Psoas muscle (tissue), 8 donors: Measurements from ENCODE around the gene RBFOX1. TPM values are rescaled to one million over a fixed set of nuclear protein-coding genes. Genes with fewer than 3 reads are reported as not detected.
A peak's percentile ranks its signal among the peaks of the same experiment; 100 is the strongest.

ENCODE experiments used
- ATAC-seq, 4 donors: fragments of 200-7000 bp; cut with Tn5 transposase; one replicate each; pipeline ENCODE4 v1.9.1; 2020; ENCODE audit warnings: moderate library complexity in 3 of 4, mild to moderate bottlenecking in 2 of 4
- DNase-seq, 2 donors: peaks; one replicate each; pipeline ENCODE4 v3.0.0-alpha.2; 2020
- H3K27ac ChIP-seq: fragments of 200-600 bp; one replicate; pipeline ENCODE4 v1.8.0; 2022
- H3K27me3 ChIP-seq, 3 donors: fragments of 200-600 bp in 1 of 3; one replicate each; pipeline versions ENCODE4 v1.6.1 to v1.8.0; 2013 to 2022; ENCODE audit warnings: low read length in 2 of 3, mild to moderate bottlenecking in 2 of 3, moderate library complexity in 1 of 3; ENCODE audit not compliant: insufficient read depth in 3 of 3
- H3K36me3 ChIP-seq, 2 donors: fragments of 200-600 bp in 1 of 2; one replicate each; pipeline versions ENCODE4 v1.6.1 to v1.8.0; 2013 to 2022; ENCODE audit warnings: low read depth in 1 of 2, mild to moderate bottlenecking in 1 of 2, moderate library complexity in 1 of 2; ENCODE audit not compliant: insufficient read depth in 1 of 2
- H3K4me1 ChIP-seq: fragments of 200-600 bp; one replicate; pipeline ENCODE4 v1.8.0; 2022
- H3K4me3 ChIP-seq: fragments of 200-600 bp; one replicate; pipeline ENCODE4 v1.8.0; 2022; ENCODE audit warnings: mild to moderate bottlenecking
- H3K9me3 ChIP-seq: fragments of 200-600 bp; one replicate; pipeline ENCODE4 v1.8.0; 2022
- CTCF ChIP-seq: fragments of 200-600 bp; IDR thresholded peaks from one replicate; pipeline ENCODE4 v1.8.0; 2022; ENCODE audit warnings: antibody characterized with exemption
- WGBS, 3 donors: extraction: QIAGEN DNeasy Blood & Tissue Kit; methylation state at CpG; one replicate each; pipeline versions ENCODE4 v1.1.6 to v1.1.7; 2013; 5-methylcytosine and 5-hydroxymethylcytosine counted together
- intact Hi-C, 2 donors: fragments of 100-400 bp; cut with DNase I; formaldehyde crosslinking; loops; one replicate each; pipeline versions ENCODE4 v1.11.0 to v1.14.2; 2022
- polyA plus RNA-seq, 3 donors: library from polyadenylated mRNA; stranded (reverse); fragments of 200-250 nt; gene quantifications; one replicate each; pipeline ENCODE4 v1.2.3, GENCODE V29; 2013
- total RNA-seq, 4 donors: library from RNA; stranded (reverse); fragmentation: NEBNext Ultra II Directional in 2 of 4; extraction: Animal tissue kit (Norgen Biotek cat#: 25700) in 2 of 4; gene quantifications; one replicate each; pipeline versions ENCODE4 v1.2.1 to v1.2.4, GENCODE V29; 2021 to 2023
- donor health status: healthy with polysubstance abuse.
- donor health status: DM: no; HTN: no; CAD: no; lungs with moderate emphysema.
- donor health status: Bipolar disorder and iron deficiency.
- donor health status: healthy.
- donor health status: DM: yes; HTN: yes; CAD: no.
- donor health status: DM: no; HTN: no; CAD: no.
- donor health status: DM: no; HTN: no; CAD: no.
- donor health status: DM: yes; HTN: yes; CAD: no.

RBFOX1 gene
- total and polyA plus RNA-seq, 7 donors = 2.8 to 141 (median 113) TPM

GRCh38 chr16:7442050-7442449, 109.4 kb downstream of the RBFOX1 start:
- WGBS, 3 donors = 69 to 72% (median 70%) methylated on average over 7 of the region's 7 CpGs
- H3K36me3 ChIP-seq = peaks cover 0 to 14% of the 10 kb centered on the region in 2 donors
- H3K27ac ChIP-seq = no peak overlapping the region
- no peak for DNase-seq
- H3K9me3 ChIP-seq = no peaks in the 10 kb centered on the region
- H3K4me1 ChIP-seq = peaks cover 53% of the 10 kb centered on the region
- no peak overlapping the region for H3K4me3 ChIP-seq
- no peaks in the 10 kb centered on the region for H3K27me3 ChIP-seq
- intact Hi-C loops = no loop called here
- no peak for ATAC-seq
- no peak for TF ChIP-seq CTCF

- Histone ChIP-seq H3K4me1 (peaks cover 53% of the 10 kb centered on the region), H3K9me3 (no peaks in the 10 kb centered on the region), H3K36me3 (peaks cover 0 to 14% of the 10 kb centered on the region in 2 donors), H3K27me3 (no peaks in the 10 kb centered on the region), H3K4me3 (no peak overlapping the region), H3K27ac (no peak overlapping the region)
- DNase-seq = no peak
- intact Hi-C loops = no loop called here
- TF ChIP-seq CTCF = no peak
- ATAC-seq = no peak
- WGBS, 3 donors = 60 to 74% (median 62%) methylated on average over 4 of the region's 4 CpGs
Observed at GRCh38 chr16:7443142-7443541, 110.5 kb downstream of the RBFOX1 start.

GRCh38 chr16:7443648-7444365, 111.2 kb downstream of the RBFOX1 start:
- DNase-seq (no peak), ATAC-seq (peak in 1 of 4 donors; percentile 36)
- no peak overlapping the region for H3K4me3 ChIP-seq
- no peaks in the 10 kb centered on the region for H3K9me3 ChIP-seq
- no peaks in the 10 kb centered on the region for H3K27me3 ChIP-seq
- WGBS, 3 donors = 45 to 69% (median 58%) methylated on average over 11 of the region's 11 CpGs
- intact Hi-C loops = no loop called here
- H3K36me3 ChIP-seq = peaks cover 0 to 14% of the 10 kb centered on the region in 2 donors
- no peak for TF ChIP-seq CTCF
- H3K4me1 ChIP-seq = peaks cover 56% of the 10 kb centered on the region
- peak overlapping the region; percentile 12 for H3K27ac ChIP-seq

GRCh38 chr16:7449306-7449705, 116.7 kb downstream of the RBFOX1 start:
- Histone ChIP-seq H3K27ac (peak overlapping the region; percentile 75), H3K4me1 (peaks cover 46% of the 10 kb centered on the region), H3K9me3 (no peaks in the 10 kb centered on the region), H3K27me3 (no peaks in the 10 kb centered on the region), H3K4me3 (no peak overlapping the region), H3K36me3 (peaks cover 0 to 7% of the 10 kb centered on the region in 2 donors)
- intact Hi-C loops = no loop called here
- peak; percentile 66 to 84 (median 73) for ATAC-seq
- DNase-seq = no peak
- no peak for TF ChIP-seq CTCF
- WGBS, 3 donors = 28 to 43% (median 32%) methylated on average over 3 of the region's 3 CpGs
